ENCODE results near the gene KRT6C.

- TF ChIP-seq CTCF (IDR thresholded peaks at IDR 0.05) (no peak), POLR2A (IDR thresholded peaks at IDR 0.05) (no peak)
Measured at GRCh38 chr12:52464897-52465296, 8.7 kb downstream of the KRT6C start.

All from esophagus squamous epithelium (tissue), 4 donors.